Stimulated activated CD8-positive, alpha-beta memory T cell treated with anti-CD3 and anti-CD28 coated beads, Interleukin-12 subunit alpha, Interleukin-12 subunit beta, amount 100 ng/mL, for 4 hours (primary cell): ENCODE data around the gene DNAJC18.
"Not testable (repeated sequence)": the region's sequence is repeated elsewhere in the genome, so short reads cannot be mapped to it uniquely, and the experiment has no call there.

Experiments
- DNase-seq: peaks from one replicate; pipeline ENCODE4 v3.0.0-alpha.2; 2020; ENCODE audit warnings: low read depth

The DNAJC18 gene

GRCh38 chr5:139426203-139426885, 13.0 kb downstream of the DNAJC18 start:
- DNase-seq = no peak

GRCh38 chr5:139425497-139425896, 13.8 kb downstream of the DNAJC18 start:
- DNase-seq = no peak

- no peak for DNase-seq
Measured at GRCh38 chr5:139422307-139422893, 16.9 kb downstream of the DNAJC18 start.

GRCh38 chr5:139419226-139420192, 19.8 kb downstream of the DNAJC18 start:
- no peak for DNase-seq

- DNase-seq = no peak
Measured at GRCh38 chr5:139418793-139419192, 20.5 kb downstream of the DNAJC18 start.

GRCh38 chr5:139417214-139417613, 22.1 kb downstream of the DNAJC18 start:
- DNase-seq = no peak

- DNase-seq = no peak
Measured at GRCh38 chr5:139416651-139417050, 22.7 kb downstream of the DNAJC18 start.

- no peak for DNase-seq
Measured at GRCh38 chr5:139415869-139416268, 23.5 kb downstream of the DNAJC18 start.

- no peak for DNase-seq
Measured at GRCh38 chr5:139415221-139415861, 24.0 kb downstream of the DNAJC18 start.

- DNase-seq = no peak
Measured at GRCh38 chr5:139414581-139415130, 24.7 kb downstream of the DNAJC18 start.

- no peak for DNase-seq
Measured at GRCh38 chr5:139413963-139414362, 25.4 kb downstream of the DNAJC18 start.

- no peak for DNase-seq
Measured at GRCh38 chr5:139413153-139413552, 26.2 kb downstream of the DNAJC18 start.

GRCh38 chr5:139410993-139411828, 28.1 kb downstream of the DNAJC18 start:
- no peak for DNase-seq

GRCh38 chr5:139410121-139410992, 29.0 kb downstream of the DNAJC18 start:
- DNase-seq = no peak

GRCh38 chr5:139409116-139409515, 30.2 kb downstream of the DNAJC18 start:
- DNase-seq = not testable (repeated sequence)

GRCh38 chr5:139408191-139408590, 31.1 kb downstream of the DNAJC18 start:
- no peak for DNase-seq

GRCh38 chr5:139407517-139407916, 31.8 kb downstream of the DNAJC18 start:
- no peak for DNase-seq

- no peak for DNase-seq
Measured at GRCh38 chr5:139406963-139407362, 32.4 kb downstream of the DNAJC18 start.

- no peak for DNase-seq
Measured at GRCh38 chr5:139404484-139404840, 34.9 kb downstream of the DNAJC18 start.
